Measurements from ENCODE around the gene CNOT11.

CNOT11 gene

DNA sequence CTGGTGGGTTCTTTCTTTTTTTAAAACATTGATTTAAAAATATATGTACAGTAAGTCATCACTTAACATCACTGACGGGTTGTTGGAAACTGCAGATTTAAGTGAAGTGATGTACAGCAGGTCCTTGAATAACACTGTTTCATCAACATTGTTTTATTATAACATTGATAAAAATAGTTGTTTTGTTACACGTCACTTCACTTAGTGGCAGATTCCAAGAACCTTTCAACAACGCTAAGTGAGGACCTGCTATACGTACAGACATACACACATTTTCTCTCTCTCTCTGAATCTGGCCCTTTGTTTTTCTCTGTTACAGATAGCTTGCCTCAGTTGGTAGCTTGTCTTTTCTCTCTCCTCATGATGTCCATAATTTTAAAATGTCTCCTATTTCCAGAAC is 9.5 kb downstream of the CNOT11 start:
- TF ChIP-seq CTCF (IDR thresholded peaks at IDR 0.05; ENCODE audit: low read length) (no peak), EZH2 (IDR thresholded peaks at IDR 0.05; ENCODE audit: borderline replicate concordance, low read length) (no peak)
- Histone ChIP-seq H3K27me3 (ENCODE audit: insufficient read depth, low read length) (no peaks in the 10 kb centered on the region), H3K27ac (ENCODE audit: low read depth, low read length, poor library complexity, severe bottlenecking) (no peak overlapping the region), H3K36me3 (ENCODE audit: insufficient read depth, low read length) (peaks cover 84% of the 10 kb centered on the region), H3K4me3 (ENCODE audit: low read depth, low read length, poor library complexity, severe bottlenecking) (no peak overlapping the region), H2AFZ (ENCODE audit: low read length) (no peak overlapping the region), H3K9me3 (ENCODE audit: low read length) (no peaks in the 10 kb centered on the region), H3K79me2 (ENCODE audit: insufficient read depth, low read length) (no peaks in the 10 kb centered on the region), H3K4me1 (ENCODE audit: insufficient read depth, low read length, severe bottlenecking) (no peaks in the 10 kb centered on the region), H3K4me2 (ENCODE audit: low read length) (no peak overlapping the region), H4K20me1 (ENCODE audit: insufficient read depth, low read length) (no peaks in the 10 kb centered on the region), H3F3A (ENCODE audit: insufficient read depth, low read length) (peaks cover 4% of the 10 kb centered on the region; the same call in 1 of the 2 replicates), H3K9ac (ENCODE audit: low read length) (no peak overlapping the region), H3K9me2 (ENCODE audit: low read depth, low read length) (no peaks in the 10 kb centered on the region)

DNA sequence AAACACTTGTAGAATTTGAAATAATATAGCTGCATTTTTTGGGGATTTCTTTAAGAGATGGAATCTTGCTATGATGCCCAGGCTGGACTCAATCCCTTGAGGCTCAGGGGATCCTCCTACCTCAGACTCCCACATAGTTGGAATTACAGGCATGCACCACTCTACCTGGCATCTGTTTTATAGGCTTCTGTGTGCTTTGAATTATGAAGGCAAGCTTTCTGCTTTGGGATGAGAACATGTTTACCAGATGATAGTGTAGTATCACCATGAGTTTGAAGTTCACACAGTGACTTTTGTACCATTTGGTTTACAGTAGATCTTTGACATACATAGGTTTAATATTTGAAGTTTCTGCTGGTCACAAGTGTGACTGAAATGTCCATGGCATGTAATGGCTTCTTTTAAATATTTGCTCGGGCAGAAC is 10.7 kb downstream of the CNOT11 start:
- no peaks in the 10 kb centered on the region for H3K9me2 ChIP-seq (ENCODE audit: low read depth, low read length)
- H3K4me1 ChIP-seq (ENCODE audit: insufficient read depth, low read length, severe bottlenecking), result no peaks in the 10 kb centered on the region
- no peaks in the 10 kb centered on the region for H3K9me3 ChIP-seq (ENCODE audit: low read length)
- H3K79me2 ChIP-seq (ENCODE audit: insufficient read depth, low read length), result no peaks in the 10 kb centered on the region
- no peak overlapping the region for H3K4me2 ChIP-seq (ENCODE audit: low read length)
- no peak overlapping the region for H3K27ac ChIP-seq (ENCODE audit: low read depth, low read length, poor library complexity, severe bottlenecking)
- H3K4me3 ChIP-seq (ENCODE audit: low read depth, low read length, poor library complexity, severe bottlenecking), result no peak overlapping the region
- H3K27me3 ChIP-seq (ENCODE audit: insufficient read depth, low read length), result no peaks in the 10 kb centered on the region
- no peak overlapping the region for H3K9ac ChIP-seq (ENCODE audit: low read length)
- no peaks in the 10 kb centered on the region for H4K20me1 ChIP-seq (ENCODE audit: insufficient read depth, low read length)
- H3K36me3 ChIP-seq (ENCODE audit: insufficient read depth, low read length), result peaks cover 88% of the 10 kb centered on the region
- no peak overlapping the region for H2AFZ ChIP-seq (ENCODE audit: low read length)
- peaks cover 4% of the 10 kb centered on the region; the same call in 1 of the 2 replicates for H3F3A ChIP-seq (ENCODE audit: insufficient read depth, low read length)
- TF ChIP-seq CTCF (IDR thresholded peaks at IDR 0.05; ENCODE audit: low read length) (no peak), EZH2 (IDR thresholded peaks at IDR 0.05; ENCODE audit: borderline replicate concordance, low read length) (no peak)

GRCh38 chr2:101264360-101264939 is 11.8 kb downstream of the CNOT11 start:
- TF ChIP-seq EZH2 (IDR thresholded peaks at IDR 0.05; ENCODE audit: borderline replicate concordance, low read length) (no peak), CTCF (IDR thresholded peaks at IDR 0.05; ENCODE audit: low read length) (no peak)
- Histone ChIP-seq H3K4me2 (ENCODE audit: low read length) (no peak overlapping the region), H3K9me3 (ENCODE audit: low read length) (no peaks in the 10 kb centered on the region), H3K27ac (ENCODE audit: low read depth, low read length, poor library complexity, severe bottlenecking) (no peak overlapping the region), H3K27me3 (ENCODE audit: insufficient read depth, low read length) (no peaks in the 10 kb centered on the region), H3K9me2 (ENCODE audit: low read depth, low read length) (no peaks in the 10 kb centered on the region), H4K20me1 (ENCODE audit: insufficient read depth, low read length) (no peaks in the 10 kb centered on the region), H3K4me3 (ENCODE audit: low read depth, low read length, poor library complexity, severe bottlenecking) (no peak overlapping the region), H3K9ac (ENCODE audit: low read length) (no peak overlapping the region), H3K79me2 (ENCODE audit: insufficient read depth, low read length) (no peaks in the 10 kb centered on the region), H3F3A (ENCODE audit: insufficient read depth, low read length) (peaks cover 4% of the 10 kb centered on the region; the same call in 1 of the 2 replicates), H3K36me3 (ENCODE audit: insufficient read depth, low read length) (peaks cover 88% of the 10 kb centered on the region), H3K4me1 (ENCODE audit: insufficient read depth, low read length, severe bottlenecking) (no peaks in the 10 kb centered on the region), H2AFZ (ENCODE audit: low read length) (no peak overlapping the region)
